PFSK-1 (cell line): ENCODE results near the gene OR2B3.

Source experiments
- FOXP2 ChIP-seq: optimal IDR thresholded peaks from 2 replicates; pipeline ENCODE3; 2011; ENCODE audit warnings: borderline replicate concordance, control low read depth, inconsistent platforms; ENCODE audit not compliant: insufficient read depth; ENCODE audit errors: extremely low read length, extremely low read depth
- POLR2AphosphoS5 ChIP-seq: IDR thresholded peaks from 2 replicates; pipeline ENCODE4 v1.6.1; 2012; ENCODE audit warnings: low read depth, mild to moderate bottlenecking, control low read depth, low read length, moderate library complexity
- REST ChIP-seq, 2 experiments: IDR thresholded peaks; 2 replicates each; pipeline versions ENCODE4 v1.6.1 to v1.8.0; 2011 to 2012; ENCODE audit warnings: low read depth in 2 of 2, low read length in 2 of 2, control low read depth in 1 of 2, inconsistent platforms in 1 of 2, mild to moderate bottlenecking in 1 of 2, moderate library complexity in 1 of 2; ENCODE audit not compliant: insufficient read depth in 1 of 2
- SIN3A ChIP-seq: IDR thresholded peaks from 2 replicates; pipeline ENCODE4 v1.6.1; 2012; ENCODE audit warnings: mild to moderate bottlenecking, low read length, moderate library complexity, borderline replicate concordance; ENCODE audit not compliant: insufficient read depth
- TAF1 ChIP-seq: IDR thresholded peaks from 2 replicates; pipeline ENCODE4 v1.6.1; 2012; ENCODE audit warnings: low read length, control low read depth, borderline replicate concordance; ENCODE audit not compliant: insufficient read depth

DNA sequence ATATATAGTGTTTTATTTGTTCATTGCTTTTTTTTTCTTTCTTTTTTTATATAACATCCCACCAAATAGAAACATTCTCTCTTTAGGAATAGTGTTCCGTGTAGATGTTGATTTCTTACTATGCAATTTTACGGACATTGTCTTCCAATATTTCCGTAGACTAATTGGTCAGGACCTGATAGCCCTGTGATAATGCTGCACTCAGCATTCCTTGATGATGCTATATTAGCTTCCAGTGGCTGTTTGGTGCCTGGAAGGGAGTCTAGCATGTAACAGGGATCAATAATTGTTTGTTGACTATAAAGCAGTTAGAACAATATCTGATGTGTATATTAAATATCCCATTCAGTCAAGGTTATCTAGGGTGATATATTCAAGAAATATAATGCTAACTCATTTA, 35.4 kb downstream of the OR2B3 start:
- TF ChIP-seq REST (IDR thresholded peaks at IDR 0.05; ENCODE audit: insufficient read depth in 1 of 2, low read depth in 2 of 2, low read length in 2 of 2) = no peak
- TF ChIP-seq TAF1 = no peak
- no peak for TF ChIP-seq POLR2AphosphoS5
- TF ChIP-seq FOXP2 = no peak
- no peak for TF ChIP-seq SIN3A
